Measurements from ENCODE around the gene CFAP74. TPM values are rescaled to one million over a fixed set of nuclear protein-coding genes. Genes with fewer than 3 reads are reported as not detected.

CFAP74 gene
- total RNA-seq, 4 donors from 2014 or later, result 0.13 TPM; not detected in 3

DNA sequence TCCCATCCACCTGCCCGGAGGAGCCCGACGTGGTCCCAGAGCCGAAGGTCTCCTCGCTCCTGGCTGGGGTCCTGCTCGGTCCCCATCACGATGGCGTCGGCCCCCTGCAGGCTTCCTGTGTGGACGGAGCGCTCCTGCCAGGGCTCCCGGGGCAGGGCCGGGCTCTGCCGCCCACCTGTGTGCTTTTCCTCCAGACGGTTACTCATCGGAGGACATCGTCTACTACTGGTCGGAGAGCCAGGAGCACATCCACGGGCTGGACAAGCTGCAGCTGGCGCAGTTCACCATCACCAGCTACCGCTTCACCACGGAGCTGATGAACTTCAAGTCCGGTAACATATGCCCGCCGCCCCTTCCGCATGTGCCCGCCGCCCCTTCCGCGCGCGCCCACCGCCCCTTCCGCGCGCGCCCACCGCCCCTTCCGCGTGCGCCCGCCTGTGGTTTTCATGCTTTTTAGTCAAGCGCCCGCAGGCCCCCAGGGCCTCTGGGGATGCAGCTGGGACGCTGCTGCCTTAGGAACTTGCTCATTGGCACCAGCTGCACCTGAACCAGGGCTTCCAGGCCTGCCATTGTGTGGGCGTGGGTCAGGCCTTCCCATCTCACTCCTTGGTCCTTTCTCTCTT is 24.5 kb upstream of the CFAP74 start:
- no peaks in the 10 kb centered on the region for H3K36me3 ChIP-seq
- DNase-seq, result no peak
- peaks cover 0 to 6% of the 10 kb centered on the region in 2 donors for H3K4me1 ChIP-seq
- TF ChIP-seq, protein P1, sequence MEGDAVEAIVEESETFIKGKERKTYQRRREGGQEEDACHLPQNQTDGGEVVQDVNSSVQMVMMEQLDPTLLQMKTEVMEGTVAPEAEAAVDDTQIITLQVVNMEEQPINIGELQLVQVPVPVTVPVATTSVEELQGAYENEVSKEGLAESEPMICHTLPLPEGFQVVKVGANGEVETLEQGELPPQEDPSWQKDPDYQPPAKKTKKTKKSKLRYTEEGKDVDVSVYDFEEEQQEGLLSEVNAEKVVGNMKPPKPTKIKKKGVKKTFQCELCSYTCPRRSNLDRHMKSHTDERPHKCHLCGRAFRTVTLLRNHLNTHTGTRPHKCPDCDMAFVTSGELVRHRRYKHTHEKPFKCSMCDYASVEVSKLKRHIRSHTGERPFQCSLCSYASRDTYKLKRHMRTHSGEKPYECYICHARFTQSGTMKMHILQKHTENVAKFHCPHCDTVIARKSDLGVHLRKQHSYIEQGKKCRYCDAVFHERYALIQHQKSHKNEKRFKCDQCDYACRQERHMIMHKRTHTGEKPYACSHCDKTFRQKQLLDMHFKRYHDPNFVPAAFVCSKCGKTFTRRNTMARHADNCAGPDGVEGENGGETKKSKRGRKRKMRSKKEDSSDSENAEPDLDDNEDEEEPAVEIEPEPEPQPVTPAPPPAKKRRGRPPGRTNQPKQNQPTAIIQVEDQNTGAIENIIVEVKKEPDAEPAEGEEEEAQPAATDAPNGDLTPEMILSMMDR (IDR thresholded peaks at IDR 0.05), result no peak
- TF ChIP-seq POLR2A (IDR thresholded peaks at IDR 0.05), result no peak
- WGBS, 2 donors, result 89 to 91% methylated on average over 36 to 37 of the region's 46 CpGs
- no peaks in the 10 kb centered on the region for H3K27me3 ChIP-seq
- H3K4me3 ChIP-seq (replicated peaks in 1 of 3), result no peak overlapping the region
- H3K9me3 ChIP-seq, result no peaks in the 10 kb centered on the region
- intact Hi-C loops (cut with DNase I), result no loop called here
- H3K27ac ChIP-seq, result no peak overlapping the region

DNA sequence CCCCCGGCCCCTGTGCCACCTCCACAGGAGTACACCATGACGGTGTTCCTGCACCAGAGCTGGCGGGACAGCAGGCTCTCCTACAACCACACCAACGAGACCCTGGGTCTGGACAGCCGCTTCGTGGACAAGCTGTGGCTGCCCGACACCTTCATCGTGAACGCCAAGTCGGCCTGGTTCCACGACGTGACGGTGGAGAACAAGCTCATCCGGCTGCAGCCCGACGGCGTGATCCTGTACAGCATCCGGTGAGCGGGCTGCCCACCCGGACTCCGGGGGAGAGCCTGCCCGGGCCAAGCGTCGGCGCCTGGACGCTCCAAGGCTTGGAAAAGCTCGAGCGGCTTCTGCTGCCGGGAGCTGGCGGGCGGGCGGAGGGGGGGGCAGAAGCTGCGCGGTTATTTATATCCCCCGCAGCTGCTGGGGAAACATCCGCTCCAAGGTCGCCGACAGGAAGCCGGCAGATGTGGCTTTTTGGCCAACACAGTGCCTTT is 21.9 kb upstream of the CFAP74 start:
- Histone ChIP-seq H3K36me3 (no peaks in the 10 kb centered on the region), H3K4me1 (peaks cover 0 to 6% of the 10 kb centered on the region in 2 donors), H3K27ac (peak overlapping the region in 2 of 3 donors; percentile 12 to 33), H3K27me3 (peaks cover 3% of the 10 kb centered on the region), H3K4me3 (replicated peaks in 1 of 3) (no peak overlapping the region), H3K9me3 (no peaks in the 10 kb centered on the region)
- DNase-seq, result no peak
- intact Hi-C loops (cut with DNase I), result no loop called here
- WGBS, 2 donors, result 45 to 68% methylated on average over 38 of the region's 39 CpGs
- TF ChIP-seq POLR2A (IDR thresholded peaks at IDR 0.05), result no peak
- TF ChIP-seq, protein P1 (IDR thresholded peaks at IDR 0.05), result no peak

DNA sequence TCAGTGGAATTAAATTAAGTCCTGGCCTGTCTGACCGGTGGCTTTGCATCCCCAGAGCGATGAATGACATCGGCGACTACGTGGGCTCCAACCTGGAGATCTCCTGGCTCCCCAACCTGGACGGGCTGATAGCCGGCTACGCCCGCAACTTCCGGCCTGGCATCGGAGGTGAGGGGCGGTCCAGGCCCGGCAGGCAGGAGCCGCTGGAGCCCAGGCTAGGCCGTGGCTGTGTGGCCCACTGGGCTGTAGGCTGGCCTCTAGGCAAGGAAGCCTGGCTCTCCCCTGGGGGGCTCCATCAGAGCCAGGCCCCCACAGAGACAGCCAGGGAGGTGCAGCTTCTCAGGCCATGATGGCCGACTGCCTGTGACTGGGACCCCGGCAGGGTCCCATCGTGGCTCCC is 21.3 kb upstream of the CFAP74 start:
- Histone ChIP-seq H3K27ac (no peak overlapping the region), H3K36me3 (no peaks in the 10 kb centered on the region), H3K4me3 (replicated peaks in 1 of 3) (no peak overlapping the region), H3K4me1 (peaks cover 1 to 7% of the 10 kb centered on the region in 2 donors), H3K27me3 (peaks cover 3% of the 10 kb centered on the region), H3K9me3 (no peaks in the 10 kb centered on the region)
- TF ChIP-seq, protein P1 (IDR thresholded peaks at IDR 0.05), result no peak
- no peak for TF ChIP-seq POLR2A (IDR thresholded peaks at IDR 0.05)
- WGBS, 2 donors, result 40 to 92% methylated on average over 2 to 6 of the region's 18 CpGs
- no peak for DNase-seq
- intact Hi-C loops (cut with DNase I), result no loop called here

DNA sequence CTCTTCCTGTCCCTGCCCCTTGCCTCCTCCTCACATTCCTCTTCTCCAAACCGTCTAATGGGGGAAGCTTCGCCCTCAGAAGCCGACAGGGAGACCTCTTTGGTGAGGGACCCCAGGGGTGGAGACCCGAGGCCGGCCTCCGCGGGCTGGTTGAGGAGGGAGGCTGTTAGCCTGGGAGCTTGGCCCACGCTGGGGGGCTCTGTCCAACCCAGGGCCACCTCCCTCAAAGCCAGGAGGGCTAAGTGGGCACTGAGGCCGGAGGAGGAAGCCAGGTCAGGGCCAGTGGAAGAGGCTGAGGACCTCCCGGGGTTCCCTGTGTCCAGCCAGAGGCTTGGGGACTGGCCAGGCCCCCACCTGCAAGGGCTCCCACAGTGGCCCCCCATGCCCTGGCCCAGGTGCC is 20.9 kb upstream of the CFAP74 start:
- TF ChIP-seq, protein P1 (IDR thresholded peaks at IDR 0.05), result no peak
- TF ChIP-seq POLR2A (IDR thresholded peaks at IDR 0.05), result no peak
- DNase-seq, result no peak
- 94 to 96% methylated on average over 8 to 9 of the region's 10 CpGs for WGBS, 2 donors
- H3K27ac ChIP-seq, result no peak overlapping the region
- intact Hi-C loops (cut with DNase I), result no loop called here
- no peak overlapping the region for H3K4me3 ChIP-seq (replicated peaks in 1 of 3)
- H3K9me3 ChIP-seq, result no peaks in the 10 kb centered on the region
- H3K4me1 ChIP-seq, result peaks cover 5 to 11% of the 10 kb centered on the region in 2 donors
- H3K36me3 ChIP-seq, result no peaks in the 10 kb centered on the region
- peaks cover 3% of the 10 kb centered on the region for H3K27me3 ChIP-seq

DNA sequence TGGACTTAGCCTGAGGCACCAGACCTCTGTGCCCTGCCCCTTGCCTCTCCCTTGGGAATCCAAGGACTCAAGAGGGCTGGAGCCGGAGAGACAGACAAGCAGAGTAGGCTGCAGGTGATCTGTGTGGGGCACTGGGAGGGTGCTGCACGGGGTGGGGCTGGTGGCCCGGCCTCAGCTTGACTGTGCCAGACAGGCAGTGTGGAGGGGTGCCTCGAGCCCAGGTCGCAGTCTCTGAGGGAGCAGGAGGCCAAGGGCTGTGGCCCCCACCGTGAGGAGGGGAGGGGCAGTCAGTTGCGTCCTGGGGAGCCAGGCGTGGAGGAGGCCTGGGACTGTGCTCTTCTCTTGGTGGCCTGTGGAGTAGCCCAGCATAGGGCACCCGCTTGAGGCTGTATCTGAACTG is 19.6 kb upstream of the CFAP74 start:
- no peak overlapping the region for H3K27ac ChIP-seq
- H3K27me3 ChIP-seq, result peaks cover 3% of the 10 kb centered on the region
- H3K4me3 ChIP-seq (replicated peaks in 1 of 3), result no peak overlapping the region
- peaks cover 5 to 13% of the 10 kb centered on the region in 2 donors for H3K4me1 ChIP-seq
- WGBS, 2 donors, result 70 to 89% methylated on average over 2 to 9 of the region's 9 CpGs
- DNase-seq, result no peak
- TF ChIP-seq POLR2A (IDR thresholded peaks at IDR 0.05), result no peak
- TF ChIP-seq, protein P1 (IDR thresholded peaks at IDR 0.05), result no peak
- intact Hi-C loops (cut with DNase I), result no loop called here
- H3K9me3 ChIP-seq, result no peaks in the 10 kb centered on the region
- H3K36me3 ChIP-seq, result no peaks in the 10 kb centered on the region

Data from thyroid gland (tissue), 4 donors.